Esophagus muscularis mucosa (tissue), 4 donors: ENCODE results near the gene SV2B. TPM values are rescaled to one million over a fixed set of nuclear protein-coding genes. Genes with fewer than 3 reads are reported as not detected.
A peak's percentile ranks its signal among the peaks of the same experiment; 100 is the strongest.

ENCODE experiments used
- DNase-seq: peaks from one replicate; pipeline ENCODE4 v3.0.0-alpha.2; 2017; ENCODE audit errors: extremely low spot score
- H3K27ac ChIP-seq, 4 donors: fragments of 200-600 bp; sonication (generic); replicated peaks in 1 of 4; 1 replicate in 3 of 4; 2 replicates in 1 of 4; pipeline ENCODE4 v1.5.1; 2016 to 2019; ENCODE audit warnings: mild to moderate bottlenecking in 1 of 4
- H3K27me3 ChIP-seq, 4 donors: fragments of 200-600 bp; sonication (generic); one replicate each; pipeline versions ENCODE4 v1.5.1 to v1.6.0; 2016 to 2019
- H3K36me3 ChIP-seq, 4 donors: fragments of 200-600 bp; sonication (generic); one replicate each; pipeline ENCODE4 v1.5.1; 2016 to 2019
- H3K4me1 ChIP-seq, 4 donors: fragments of 200-600 bp; sonication (generic); one replicate each; pipeline ENCODE4 v1.5.1; 2016 to 2019
- H3K4me3 ChIP-seq, 4 donors: fragments of 200-600 bp; sonication (generic); 1 replicate in 2 of 4; 2 replicates in 2 of 4; pipeline ENCODE4 v1.5.1; 2016 to 2019; ENCODE audit warnings: mild to moderate bottlenecking in 4 of 4, moderate library complexity in 1 of 4
- H3K9me3 ChIP-seq, 4 donors: fragments of 200-600 bp; sonication (generic); 1 replicate in 3 of 4; 2 replicates in 1 of 4; pipeline ENCODE4 v1.5.1; 2016 to 2019
- CTCF ChIP-seq, 3 experiments: fragments of 200-600 bp in 2 of 3; fragments of 450-650 bp in 1 of 3; sonication (generic) in 2 of 3; IDR thresholded peaks; one replicate each; pipeline ENCODE4 v1.5.1; 2017 to 2019; ENCODE audit warnings: antibody characterized with exemption in 3 of 3, mild to moderate bottlenecking in 2 of 3, moderate library complexity in 1 of 3
- EP300 ChIP-seq: sonication (generic); formaldehyde crosslinking; IDR thresholded peaks from one replicate; pipeline ENCODE4 v1.6.1; 2017; ENCODE audit warnings: antibody characterized with exemption
- POLR2A ChIP-seq: fragments of 450-650 bp; IDR thresholded peaks from one replicate; pipeline ENCODE4 v1.6.1; 2017; ENCODE audit warnings: antibody characterized with exemption, moderate library complexity, mild to moderate bottlenecking, low read depth
- POLR2AphosphoS5 ChIP-seq, 2 donors: sonication (generic); formaldehyde crosslinking; IDR thresholded peaks; one replicate each; pipeline ENCODE4 v1.6.1; 2017; ENCODE audit warnings: antibody characterized with exemption in 2 of 2
- WGBS: methylation state at CpG from one replicate; pipeline ENCODE4 v1.1.5; 2018; 5-methylcytosine and 5-hydroxymethylcytosine counted together
- intact Hi-C: fragments of 100-400 bp; cut with DNase I; formaldehyde crosslinking; loops from one replicate; pipeline ENCODE4 v1.15.1; 2023
- total RNA-seq, 4 donors: library from RNA; depleted of rRNA; stranded (reverse); fragments of >200 nt; gene quantifications; one replicate each; pipeline versions ENCODE4 v1.1.0 to v1.2.1, GENCODE V29; 2016

SV2B gene
- total RNA-seq, 4 donors from 2014 or later = 1.9 to 3.0 (median 2.1) TPM

GRCh38 chr15:91100814-91101607 is 954 bp downstream of the SV2B start:
- DNase-seq = no peak
- 19% methylated on average over 17 of the region's 18 CpGs for WGBS
- TF ChIP-seq CTCF (IDR thresholded peaks at IDR 0.05) = no peak
- TF ChIP-seq EP300 = no peak
- no peak for TF ChIP-seq POLR2AphosphoS5 (IDR thresholded peaks at IDR 0.05)
- Histone ChIP-seq H3K27ac (no peak overlapping the region), H3K36me3 (no peaks in the 10 kb centered on the region), H3K27me3 (peaks cover 0 to 80% (median 20%) of the 10 kb centered on the region in 4 donors), H3K4me1 (peaks cover 19 to 37% (median 22%) of the 10 kb centered on the region in 4 donors), H3K9me3 (no peaks in the 10 kb centered on the region), H3K4me3 (peak overlapping the region; percentile 51 to 65 (median 54))
- intact Hi-C loops = no loop called here

GRCh38 chr15:91101608-91101920 is 1.5 kb downstream of the SV2B start:
- peaks cover 0 to 78% (median 20%) of the 10 kb centered on the region in 4 donors for H3K27me3 ChIP-seq
- H3K36me3 ChIP-seq = no peaks in the 10 kb centered on the region
- intact Hi-C loops = no loop called here
- no peak for DNase-seq
- no peak for TF ChIP-seq CTCF (IDR thresholded peaks at IDR 0.05)
- TF ChIP-seq EP300 = no peak
- TF ChIP-seq POLR2AphosphoS5 (IDR thresholded peaks at IDR 0.05) = no peak
- TF ChIP-seq POLR2A = no peak
- H3K27ac ChIP-seq = no peak overlapping the region
- peaks cover 19 to 37% (median 22%) of the 10 kb centered on the region in 4 donors for H3K4me1 ChIP-seq
- no peaks in the 10 kb centered on the region for H3K9me3 ChIP-seq
- 72% methylated on average over 5 of the region's 5 CpGs for WGBS
- H3K4me3 ChIP-seq = no peak overlapping the region

GRCh38 chr15:91102546-91103330 is 2.7 kb downstream of the SV2B start:
- no peak for TF ChIP-seq POLR2AphosphoS5 (IDR thresholded peaks at IDR 0.05)
- no peak for TF ChIP-seq CTCF (IDR thresholded peaks at IDR 0.05)
- no peak for TF ChIP-seq EP300
- DNase-seq = no peak
- no peak overlapping the region for H3K27ac ChIP-seq
- WGBS = 49% methylated on average over 6 of the region's 6 CpGs
- intact Hi-C loops = no loop called here
- H3K36me3 ChIP-seq = no peaks in the 10 kb centered on the region
- no peaks in the 10 kb centered on the region for H3K9me3 ChIP-seq
- H3K27me3 ChIP-seq = peaks cover 0 to 71% (median 19%) of the 10 kb centered on the region in 4 donors
- H3K4me1 ChIP-seq = peaks cover 19 to 37% (median 22%) of the 10 kb centered on the region in 4 donors
- H3K4me3 ChIP-seq = no peak overlapping the region

GRCh38 chr15:91104111-91104510 is 4.1 kb downstream of the SV2B start:
- H3K4me3 ChIP-seq = no peak overlapping the region
- 89% methylated on average over 1 of the region's 1 CpG for WGBS
- no peak for DNase-seq
- peaks cover 19 to 37% (median 22%) of the 10 kb centered on the region in 4 donors for H3K4me1 ChIP-seq
- no peak overlapping the region for H3K27ac ChIP-seq
- no peaks in the 10 kb centered on the region for H3K36me3 ChIP-seq
- peaks cover 0 to 59% (median 8%) of the 10 kb centered on the region in 4 donors for H3K27me3 ChIP-seq
- TF ChIP-seq CTCF (IDR thresholded peaks at IDR 0.05) (no peak), POLR2AphosphoS5 (IDR thresholded peaks at IDR 0.05) (no peak), EP300 (no peak), POLR2A (no peak)
- H3K9me3 ChIP-seq = no peaks in the 10 kb centered on the region
- intact Hi-C loops = no loop called here
